Stimulated activated CD8-positive, alpha-beta memory T cell treated with anti-CD3 and anti-CD28 coated beads, Interleukin-15, amount 100 ng/mL, for 4 hours (primary cell): ENCODE results near the gene PRKN.
"Not testable (repeated sequence)": the region's sequence is repeated elsewhere in the genome, so short reads cannot be mapped to it uniquely, and the experiment has no call there.

Source experiments
- DNase-seq, 2 donors: peaks; one replicate each; pipeline ENCODE4 v3.0.0-alpha.2; 2020; ENCODE audit warnings: low read depth in 2 of 2

The PRKN gene

DNA sequence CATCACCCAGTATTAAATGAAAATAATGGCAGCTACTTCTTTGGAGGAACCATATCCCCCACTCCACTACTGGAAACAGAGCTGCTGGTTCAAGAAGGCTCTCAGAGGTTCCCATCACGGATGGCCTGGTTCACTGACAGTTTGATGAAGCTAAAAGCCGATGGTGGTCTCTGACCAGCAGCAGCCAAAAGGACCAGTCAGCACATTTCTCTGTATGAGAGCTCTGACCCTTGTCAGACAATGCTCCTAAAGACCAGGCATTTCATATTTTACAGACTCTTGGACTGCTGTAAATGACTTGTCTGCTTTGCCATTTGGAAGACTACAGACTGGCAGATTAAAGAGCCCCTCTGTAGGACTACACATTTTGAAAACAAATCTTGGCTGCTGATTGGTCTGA, 16.6 kb downstream of the PRKN start:
- DNase-seq: no peak

DNA sequence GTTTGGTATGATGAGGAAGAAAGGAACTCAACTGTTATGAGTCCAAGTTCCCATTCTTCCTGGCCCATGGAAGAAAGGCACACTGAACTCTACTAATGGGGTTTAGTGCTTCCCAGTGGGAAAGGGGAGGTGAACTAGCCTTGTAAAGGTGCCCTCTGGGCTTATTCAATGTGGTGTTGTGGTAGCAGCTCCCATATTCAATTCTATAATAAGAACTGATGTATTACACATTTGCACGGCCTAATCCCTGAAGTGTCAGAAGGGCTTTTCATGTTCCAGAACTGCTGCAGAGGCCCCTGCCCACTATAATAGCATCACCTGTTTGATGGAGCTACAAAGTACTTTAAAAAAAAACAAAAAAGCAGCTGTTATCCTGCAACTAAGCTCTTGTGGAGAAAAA, 17.1 kb downstream of the PRKN start:
- no peak for DNase-seq

DNA sequence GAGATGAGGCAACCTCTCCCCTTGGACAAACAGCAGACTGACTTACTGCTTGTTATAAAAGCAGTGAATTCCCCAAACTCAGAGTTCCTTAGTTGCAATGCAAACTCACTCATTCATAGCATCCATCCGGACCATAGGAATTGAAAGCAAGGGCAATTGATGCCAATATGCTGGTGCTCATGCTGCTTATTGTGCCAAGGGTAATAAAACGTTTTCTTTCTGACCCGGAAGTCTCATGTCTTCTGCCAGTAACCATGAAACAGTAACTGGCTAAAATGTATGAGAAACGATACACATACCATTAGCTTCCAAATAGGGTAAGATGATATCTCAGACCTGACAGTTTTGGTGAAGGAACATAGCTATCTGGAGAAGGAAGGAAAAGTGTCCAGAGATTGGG, 18.1 kb downstream of the PRKN start:
- no peak for DNase-seq

- DNase-seq: no peak
These were observed 18.6 kb downstream of the PRKN start for GRCh38 chr6:162708971-162709370.

- no peak for DNase-seq
These were observed 21.3 kb downstream of the PRKN start for GRCh38 chr6:162706232-162706631.

- no peak for DNase-seq
These were observed 21.8 kb downstream of the PRKN start for GRCh38 chr6:162705736-162706135.

DNA sequence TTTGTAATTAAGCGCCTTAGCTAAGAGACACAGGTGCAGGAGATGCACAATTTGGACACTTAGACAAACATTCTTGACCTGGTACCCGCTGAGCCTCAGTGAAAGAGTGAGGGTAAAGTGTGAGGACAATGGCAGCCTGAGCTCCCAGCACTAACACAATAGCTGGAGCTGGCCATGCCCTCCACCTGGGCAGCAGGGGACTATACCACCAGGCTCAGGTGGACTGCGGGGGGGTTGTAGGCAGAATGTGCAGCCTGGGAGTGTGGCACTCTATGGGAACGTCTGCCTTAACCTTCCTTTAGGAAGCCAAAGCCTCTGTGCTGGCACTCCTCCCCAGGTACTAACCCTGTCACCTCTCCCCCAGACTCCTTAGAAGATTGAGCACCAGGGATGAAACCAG, 23.6 kb downstream of the PRKN start:
- DNase-seq: no peak

DNA sequence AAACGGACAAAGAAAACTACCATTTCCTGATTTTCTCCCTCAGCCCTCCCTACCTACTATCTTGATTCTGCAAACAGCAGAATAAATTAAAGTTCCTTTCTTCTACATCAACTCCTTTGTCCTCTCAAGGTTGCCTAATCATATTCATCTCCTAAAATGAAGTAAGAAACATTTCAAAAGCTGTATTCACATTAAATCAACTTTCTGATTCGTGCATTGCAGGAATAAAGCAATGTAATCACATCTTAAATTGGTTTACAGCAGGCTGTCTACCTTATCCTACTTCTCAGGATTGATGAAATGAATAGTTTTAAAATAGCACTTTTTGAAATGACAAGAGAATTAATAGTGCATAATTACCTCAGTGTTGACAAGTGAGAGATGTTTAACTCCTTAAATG, 25.1 kb downstream of the PRKN start:
- DNase-seq: no peak

DNA sequence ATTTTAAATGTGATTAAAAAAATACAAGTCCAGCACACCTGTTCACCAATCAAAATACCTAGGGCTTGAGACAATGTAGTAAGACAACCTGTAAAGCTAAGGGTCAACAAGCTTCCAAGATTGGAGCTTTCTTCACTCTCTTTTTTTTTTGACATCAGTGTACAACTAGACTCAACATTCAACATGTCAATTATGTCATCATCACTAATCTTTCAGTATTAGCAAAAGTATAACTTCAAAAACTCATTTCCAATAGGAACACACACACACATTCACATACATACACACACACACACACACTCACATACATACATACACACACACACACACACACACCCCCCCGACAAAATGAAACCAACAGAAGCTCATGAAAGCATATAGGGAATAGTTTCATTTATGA, 26.0 kb downstream of the PRKN start:
- DNase-seq: no peak

DNA sequence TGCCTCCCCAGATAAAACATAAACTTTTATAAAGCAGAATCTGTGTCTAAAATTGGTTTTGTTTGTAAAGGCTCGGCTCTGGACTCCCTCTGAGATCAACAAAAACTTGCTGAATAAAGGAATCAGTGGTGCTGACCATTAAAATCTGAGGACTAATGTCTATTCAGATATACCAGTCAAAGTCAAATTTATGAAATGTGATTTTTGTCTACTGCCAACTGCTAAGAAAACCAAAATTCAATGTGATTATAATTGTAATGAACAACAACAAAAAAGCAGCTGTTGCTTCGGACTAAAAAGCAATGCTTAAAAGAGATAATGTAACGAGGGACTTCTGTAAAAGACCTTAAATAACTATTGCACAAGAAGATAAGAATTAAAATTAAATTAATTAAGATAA, 26.6 kb downstream of the PRKN start:
- DNase-seq: no peak

GRCh38 chr6:162699961-162700360, 27.6 kb downstream of the PRKN start:
- DNase-seq: no peak

- DNase-seq: no peak
These were observed 29.1 kb downstream of the PRKN start for GRCh38 chr6:162698440-162698839.

DNA sequence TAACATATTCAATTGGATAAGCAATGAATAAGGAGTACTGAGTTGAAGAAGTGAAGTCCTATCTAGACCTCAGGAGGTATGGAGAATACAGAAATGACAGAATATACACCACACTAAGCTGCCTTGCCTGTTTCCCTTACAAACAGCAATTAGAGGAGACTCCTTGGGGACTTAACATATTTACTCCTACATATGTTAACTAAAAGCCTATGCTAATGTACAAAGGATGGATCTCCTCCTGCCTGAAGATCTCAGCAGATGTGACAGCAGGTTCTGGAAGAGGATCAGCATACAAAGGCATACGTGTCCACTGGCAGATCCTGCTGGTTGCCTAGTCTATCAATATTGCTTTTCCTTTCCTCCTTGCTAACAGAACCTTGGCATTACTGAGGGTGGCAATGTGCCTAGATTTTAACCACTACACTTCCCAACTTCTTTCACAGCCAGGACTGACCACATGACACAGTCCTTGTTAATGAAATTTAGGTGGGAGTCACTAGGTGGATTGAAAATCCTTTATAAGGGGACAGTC, 29.6 kb downstream of the PRKN start:
- DNase-seq: no peak

DNA sequence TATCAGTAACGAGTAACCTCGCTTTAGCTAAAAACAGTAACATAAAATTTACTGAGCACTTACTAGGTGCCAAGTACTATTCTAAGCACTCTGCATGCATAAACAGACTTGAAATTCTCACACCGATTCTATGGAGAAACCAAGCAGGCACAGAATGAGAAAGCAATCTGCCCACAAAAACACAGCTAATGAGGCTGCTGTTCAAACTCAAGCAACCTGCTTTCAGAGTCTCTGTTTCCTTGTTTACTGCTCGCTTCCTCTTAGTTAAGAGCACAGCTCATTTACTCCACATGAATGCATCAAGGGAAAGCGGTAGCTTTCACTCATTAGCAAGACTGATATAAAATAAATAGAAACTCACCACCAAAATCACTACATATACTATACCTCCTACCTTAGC, 37.4 kb downstream of the PRKN start:
- no peak for DNase-seq

GRCh38 chr6:162688751-162689345, 38.7 kb downstream of the PRKN start:
- no peak for DNase-seq

GRCh38 chr6:162685586-162685985, 42.0 kb downstream of the PRKN start:
- DNase-seq: no peak

- DNase-seq: no peak
These were observed 42.6 kb downstream of the PRKN start for GRCh38 chr6:162684961-162685360.

DNA sequence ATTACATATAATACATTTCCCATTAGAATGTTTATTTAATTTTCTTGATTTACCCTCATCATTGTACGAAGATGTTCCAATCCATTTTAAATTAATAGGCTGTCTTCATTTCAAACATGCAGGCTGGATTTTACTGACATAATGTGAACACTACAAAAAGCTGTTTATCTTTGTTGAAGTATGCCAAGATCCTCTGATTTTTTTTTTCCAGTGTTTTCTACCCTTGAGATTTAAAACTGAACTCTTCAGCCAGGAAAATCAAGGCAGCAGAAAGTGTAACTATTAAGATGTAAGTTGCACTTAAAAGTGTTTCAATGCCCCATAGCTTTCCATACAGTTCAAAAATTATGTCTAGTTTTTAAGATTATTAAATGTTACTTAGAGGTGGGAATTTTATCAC, 43.5 kb downstream of the PRKN start:
- DNase-seq: no peak

GRCh38 chr6:162683135-162683534, 44.4 kb downstream of the PRKN start:
- no peak for DNase-seq

- no peak for DNase-seq
These were observed 46.1 kb downstream of the PRKN start for GRCh38 chr6:162681447-162681846.

GRCh38 chr6:162680871-162681270, 46.7 kb downstream of the PRKN start:
- no peak for DNase-seq

DNA sequence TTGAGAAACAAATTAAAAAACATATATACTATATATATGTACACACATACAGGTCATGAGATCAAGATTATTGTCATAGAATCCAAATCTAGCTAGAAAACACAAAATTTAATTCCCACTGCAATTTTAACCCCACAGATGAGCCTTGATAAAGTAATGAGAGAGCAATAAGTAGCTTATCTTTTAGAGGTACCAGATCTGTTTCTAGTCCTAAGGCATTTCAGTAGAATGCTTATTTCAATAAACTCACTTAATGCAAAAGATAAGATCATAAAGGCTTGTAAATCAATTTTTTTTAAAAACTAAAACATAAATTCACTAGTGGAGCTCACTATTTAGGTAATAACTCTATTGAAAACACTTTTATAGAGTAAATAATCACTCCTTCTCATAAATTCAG, 47.2 kb downstream of the PRKN start:
- no peak for DNase-seq

DNA sequence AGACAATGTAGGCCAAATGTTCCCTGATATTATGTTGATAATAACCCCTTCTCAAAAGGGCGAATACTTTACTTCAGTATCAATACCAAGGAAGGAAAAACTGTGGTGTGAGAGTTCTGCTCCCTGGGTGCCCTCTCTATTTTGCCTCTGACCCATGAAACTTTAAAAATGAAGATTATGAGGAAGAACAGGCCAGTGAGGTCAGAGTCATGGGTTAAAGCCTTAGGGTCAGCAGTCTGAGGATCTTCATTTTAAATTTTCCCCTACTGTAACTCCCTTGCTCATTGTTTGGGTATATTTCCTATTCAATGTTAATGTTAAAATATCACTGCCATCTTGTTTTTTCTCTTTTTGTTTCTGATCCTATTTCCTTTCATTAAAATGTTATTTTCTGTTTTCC, 47.9 kb downstream of the PRKN start:
- no peak for DNase-seq

- DNase-seq: not testable (repeated sequence)
These were observed 48.7 kb downstream of the PRKN start for GRCh38 chr6:162678896-162679295.
